Posterior vena cava (tissue), 2 donors: ENCODE results near the gene DRAM1. TPM values are rescaled to one million over a fixed set of nuclear protein-coding genes. Genes with fewer than 3 reads are reported as not detected.

ENCODE experiments used
- DNase-seq: peaks from one replicate; pipeline ENCODE4 v3.0.0-alpha.2; 2020; ENCODE audit warnings: low spot score
- intact Hi-C, 2 donors: fragments of 100-400 bp; cut with DNase I; formaldehyde crosslinking; loops; one replicate each; pipeline versions ENCODE4 v1.14.1 to v1.14.2; 2022 to 2023
- total RNA-seq, 2 donors: library from RNA; stranded (reverse); fragmentation: NEBNext Ultra II Directional; extraction: Animal tissue kit (Norgen Biotek cat#: 25700); gene quantifications; one replicate each; pipeline ENCODE4 v1.2.1, GENCODE V29; 2021
- donor health status: DM: yes; HTN: yes; CAD: no.
- donor health status: DM: yes; HTN: yes; CAD: no.

The DRAM1 gene
- total RNA-seq, 2 donors from 2014 or later, result 29.0 to 31.3 TPM

GRCh38 chr12:101959607-101960006 is 82.2 kb downstream of the DRAM1 start:
- intact Hi-C loops, result no loop called here
- DNase-seq, result no peak

- no peak for DNase-seq
- intact Hi-C loops, result no loop called here
Measured at GRCh38 chr12:101962486-101962885, 85.1 kb downstream of the DRAM1 start.

GRCh38 chr12:101963697-101964096 is 86.3 kb downstream of the DRAM1 start:
- intact Hi-C loops, result no loop called here
- no peak for DNase-seq

- intact Hi-C loops, result no loop called here
- no peak for DNase-seq
Measured at GRCh38 chr12:101966496-101966895, 89.1 kb downstream of the DRAM1 start.

GRCh38 chr12:101967506-101967905 is 90.1 kb downstream of the DRAM1 start:
- intact Hi-C loops, result no loop called here
- DNase-seq, result no peak

- intact Hi-C loops, result no loop called here
- DNase-seq, result no peak
Measured at GRCh38 chr12:101968770-101969169, 91.4 kb downstream of the DRAM1 start.

Other genes with a start within 250 kb of the DRAM1 start
- gene CHPT1, start 179.9 kb upstream of the DRAM1 start, total RNA-seq, result 10 to 100 TPM; 45.6 to 49.1 TPM
- gene SYCP3, start 138.1 kb upstream of the DRAM1 start, total RNA-seq, result under 1 TPM in 1 of 2 donors, not detected in 1; 0.24 TPM
- 10 to 100 TPM; 37.0 to 42.8 TPM for gene GNPTAB, start 46.6 kb upstream of the DRAM1 start, total RNA-seq
- gene WASHC3, start 184.4 kb downstream of the DRAM1 start, total RNA-seq, result 10 to 100 TPM; 46.7 to 50.0 TPM
- 10 to 100 TPM; 14.2 to 15.7 TPM for gene NUP37, start 242.5 kb downstream of the DRAM1 start, total RNA-seq
- 1 to 10 TPM; 2.4 to 3.2 TPM for gene PARPBP, start 242.6 kb downstream of the DRAM1 start, total RNA-seq